HAP-1 (cell line): ENCODE measurements around the gene PCNT.
"Not testable (repeated sequence)": the region's sequence is repeated elsewhere in the genome, so short reads cannot be mapped to it uniquely, and the experiment has no call there.

ENCODE experiments used
- DNase-seq, 2 experiments: peaks; one replicate each; pipeline ENCODE4 v3.0.0-alpha.2; 2016 to 2020; ENCODE audit warnings: low spot score in 2 of 2
- H3K27me3 ChIP-seq: fragments of 250-450 bp; sonication (Bioruptor Pico); 2 replicates; pipeline ENCODE4 v1.5.1; 2020; ENCODE audit warnings: low read depth, mild to moderate bottlenecking, moderate library complexity
- H3K36me3 ChIP-seq: fragments of 250-450 bp; sonication (Bioruptor Pico); replicated peaks from 2 replicates; pipeline ENCODE4 v1.5.1; 2020; ENCODE audit warnings: mild to moderate bottlenecking
- H3K4me1 ChIP-seq: fragments of 250-450 bp; sonication (Bioruptor Pico); 2 replicates; pipeline ENCODE4 v1.5.1; 2020; ENCODE audit warnings: mild to moderate bottlenecking
- H3K4me3 ChIP-seq: fragments of 250-450 bp; sonication (Bioruptor Pico); 2 replicates; pipeline ENCODE4 v1.5.1; 2020; ENCODE audit warnings: mild to moderate bottlenecking, moderate library complexity
- H3K9me3 ChIP-seq: fragments of 250-450 bp; sonication (Bioruptor Pico); 2 replicates; pipeline ENCODE4 v1.5.1; 2020; ENCODE audit warnings: mild to moderate bottlenecking, moderate library complexity
- in situ Hi-C: fragments of 300-500 bp; cut with MboI; formaldehyde crosslinking; loops from 3 replicates; pipeline ENCODE4 v1.14.3; 2020; ENCODE audit warnings: low sequenced_read_pairs, inconsistent platforms, mixed read lengths

The PCNT gene

DNA sequence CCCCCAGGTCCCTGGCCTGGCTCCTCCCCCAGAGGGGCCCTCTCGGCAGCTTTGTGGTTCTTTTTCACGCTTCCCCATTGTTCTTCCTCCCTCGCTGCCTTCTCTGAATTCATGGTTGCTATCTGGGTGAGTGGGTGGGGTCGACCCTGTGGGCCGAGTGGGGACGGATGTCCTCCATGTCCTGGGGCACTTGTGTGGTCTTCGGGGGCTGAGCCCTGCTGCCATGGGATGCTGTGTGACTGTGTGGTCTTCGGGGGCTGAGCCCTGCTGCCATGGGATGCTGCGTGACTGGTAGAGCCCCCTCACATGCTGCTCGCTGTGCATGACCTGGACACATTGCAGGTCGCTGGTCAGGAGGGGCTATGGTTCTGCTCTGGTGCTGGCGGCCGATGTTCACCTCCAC, 113.1 kb downstream of the PCNT start:
- Histone ChIP-seq H3K36me3 (peaks cover 63% of the 10 kb centered on the region), H3K9me3 (no peaks in the 10 kb centered on the region), H3K27me3 (no peaks in the 10 kb centered on the region), H3K4me1 (no peaks in the 10 kb centered on the region), H3K4me3 (no peak overlapping the region)
- no peak for DNase-seq
- in situ Hi-C loops, result no loop called here

DNA sequence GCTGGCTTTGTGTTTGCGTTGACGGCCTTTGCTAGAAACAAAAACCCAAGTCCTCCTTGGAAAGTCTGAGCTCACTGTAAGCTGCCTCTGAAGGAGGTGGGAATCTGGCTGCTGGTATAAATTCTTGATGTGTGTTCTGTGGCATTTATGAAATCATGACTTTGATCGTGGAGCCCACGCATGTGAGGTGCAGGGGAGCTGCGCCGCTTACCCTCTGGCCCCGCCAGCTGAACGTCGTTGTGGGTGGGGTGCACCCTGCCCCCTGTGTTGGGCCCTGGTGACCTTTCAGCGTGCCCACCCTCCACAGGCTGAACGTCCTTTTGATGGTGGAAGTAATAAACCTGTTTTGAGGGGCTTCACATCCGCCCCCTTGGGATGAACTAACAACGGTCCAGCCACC, 113.6 kb downstream of the PCNT start:
- no peak for DNase-seq
- H3K4me3 ChIP-seq, result no peak overlapping the region
- H3K9me3 ChIP-seq, result no peaks in the 10 kb centered on the region
- in situ Hi-C loops, result no loop called here
- no peaks in the 10 kb centered on the region for H3K4me1 ChIP-seq
- no peaks in the 10 kb centered on the region for H3K27me3 ChIP-seq
- H3K36me3 ChIP-seq, result peaks cover 60% of the 10 kb centered on the region

GRCh38 chr21:46438241-46438640, 114.3 kb downstream of the PCNT start:
- in situ Hi-C loops, result no loop called here
- no peak overlapping the region for H3K4me3 ChIP-seq
- no peaks in the 10 kb centered on the region for H3K9me3 ChIP-seq
- H3K27me3 ChIP-seq, result no peaks in the 10 kb centered on the region
- DNase-seq, result no peak
- H3K4me1 ChIP-seq, result no peaks in the 10 kb centered on the region
- H3K36me3 ChIP-seq, result peaks cover 61% of the 10 kb centered on the region

DNA sequence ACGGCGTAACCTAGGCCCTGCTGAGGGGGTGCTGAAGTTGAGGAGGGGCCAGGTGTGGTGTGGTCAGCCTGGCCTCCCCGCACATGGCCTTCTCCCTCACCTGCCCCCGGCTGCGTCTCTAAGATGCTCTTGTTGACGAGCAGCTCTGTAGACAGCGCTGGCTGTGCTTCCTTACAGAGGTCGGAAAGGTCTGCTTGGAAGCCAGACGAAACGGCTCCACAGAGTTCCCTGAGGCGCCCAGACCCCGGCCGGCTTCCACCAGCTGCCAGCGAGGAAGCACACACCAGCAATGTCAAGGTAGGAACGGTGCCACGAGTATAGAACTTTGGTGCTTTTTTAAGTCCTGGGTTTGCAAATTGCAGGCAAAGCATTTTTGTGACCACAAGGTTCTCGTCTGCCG, 116.0 kb downstream of the PCNT start:
- no peaks in the 10 kb centered on the region for H3K4me1 ChIP-seq
- H3K36me3 ChIP-seq, result peaks cover 58% of the 10 kb centered on the region
- in situ Hi-C loops, result loop anchor here (10.0 kb wide), 1 partner anchor 65 kb away; no protein-coding TSS in a partner anchor
- no peak for DNase-seq
- no peaks in the 10 kb centered on the region for H3K27me3 ChIP-seq
- H3K9me3 ChIP-seq, result no peaks in the 10 kb centered on the region
- no peak overlapping the region for H3K4me3 ChIP-seq

GRCh38 chr21:46441331-46441730, 117.4 kb downstream of the PCNT start:
- peaks cover 63% of the 10 kb centered on the region for H3K36me3 ChIP-seq
- H3K4me1 ChIP-seq, result no peaks in the 10 kb centered on the region
- in situ Hi-C loops, result loop anchor here (10.0 kb wide), 1 partner anchor 63 kb away; no protein-coding TSS in a partner anchor

DNA sequence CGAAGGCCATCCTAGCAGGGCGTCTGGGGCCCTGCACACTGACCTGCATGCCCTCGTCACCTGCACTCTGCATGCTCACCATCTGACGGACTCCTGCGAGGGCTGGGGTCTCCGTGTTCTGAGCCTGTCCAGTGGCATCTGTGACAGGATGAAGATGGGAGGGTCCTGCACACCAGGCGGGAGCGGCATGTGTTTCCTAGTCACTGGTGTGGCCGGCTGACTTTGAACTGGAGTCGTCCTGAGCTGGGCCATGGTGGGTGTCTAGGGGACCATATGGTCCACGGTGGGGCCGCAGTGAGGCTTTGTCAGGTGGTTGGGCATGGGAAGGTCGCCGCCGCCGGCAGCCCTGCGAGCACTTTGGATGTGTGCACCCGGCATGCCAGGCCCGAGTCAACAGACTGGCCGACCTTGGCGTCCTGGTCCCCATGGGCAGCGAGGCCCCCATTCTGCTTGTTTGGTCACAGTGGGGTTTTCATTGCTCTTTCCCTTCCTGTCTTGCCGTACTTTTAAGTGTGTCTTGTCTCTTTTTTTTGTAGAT, 118.1 kb downstream of the PCNT start:
- no peaks in the 10 kb centered on the region for H3K9me3 ChIP-seq
- H3K27me3 ChIP-seq, result no peaks in the 10 kb centered on the region
- no peak for DNase-seq
- peaks cover 63% of the 10 kb centered on the region for H3K36me3 ChIP-seq
- no peak overlapping the region for H3K4me3 ChIP-seq
- no peaks in the 10 kb centered on the region for H3K4me1 ChIP-seq
- in situ Hi-C loops, result loop anchor here (10.0 kb wide), 1 partner anchor 63 kb away; no protein-coding TSS in a partner anchor

More at GRCh38 chr21:46441331-46441730, 117.4 kb downstream of the PCNT start:
- Histone ChIP-seq H3K27me3 (no peaks in the 10 kb centered on the region), H3K9me3 (no peaks in the 10 kb centered on the region), H3K4me3 (no peak overlapping the region)
- no peak for DNase-seq

GRCh38 chr21:46442938-46443337, 119.0 kb downstream of the PCNT start:
- Histone ChIP-seq H3K9me3 (no peaks in the 10 kb centered on the region), H3K4me1 (no peaks in the 10 kb centered on the region), H3K36me3 (peaks cover 55% of the 10 kb centered on the region), H3K4me3 (no peak overlapping the region), H3K27me3 (no peaks in the 10 kb centered on the region)
- DNase-seq, result no peak
- in situ Hi-C loops, result loop anchor here (10.0 kb wide), 1 partner anchor 62 kb away; no protein-coding TSS in a partner anchor

- peaks cover 2% of the 10 kb centered on the region; the same call in 1 of the 2 replicates for H3K9me3 ChIP-seq
- DNase-seq, result no peak
- in situ Hi-C loops, result loop anchor here (10.0 kb wide), 1 partner anchor 61 kb away; no protein-coding TSS in a partner anchor
- H3K4me3 ChIP-seq, result no peak overlapping the region
- no peaks in the 10 kb centered on the region for H3K27me3 ChIP-seq
- no peaks in the 10 kb centered on the region for H3K4me1 ChIP-seq
- H3K36me3 ChIP-seq, result peaks cover 50% of the 10 kb centered on the region
Measured at GRCh38 chr21:46443910-46444309, 120.0 kb downstream of the PCNT start.

DNA sequence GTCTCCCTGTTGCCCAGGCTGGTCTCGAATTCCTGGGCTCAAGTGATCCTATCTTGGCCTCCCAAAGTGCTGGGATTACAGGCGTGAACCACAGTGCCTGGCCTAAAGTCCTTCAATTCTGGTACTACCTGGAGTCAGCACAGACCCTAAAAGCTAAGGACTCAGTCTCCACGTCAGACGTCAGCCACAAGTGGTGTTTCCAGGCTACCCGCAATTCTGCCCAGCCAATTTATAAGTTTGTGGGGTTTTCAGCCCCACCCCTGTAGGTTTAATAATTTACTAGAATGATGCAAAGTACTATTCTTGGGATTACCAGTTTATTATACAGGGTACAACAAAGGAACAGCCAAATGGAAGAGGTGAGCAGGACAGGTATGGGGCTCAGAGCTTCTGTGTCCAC, 124.2 kb downstream of the PCNT start:
- Histone ChIP-seq H3K4me3 (no peak overlapping the region), H3K27me3 (no peaks in the 10 kb centered on the region), H3K4me1 (no peaks in the 10 kb centered on the region), H3K36me3 (peaks cover 18% of the 10 kb centered on the region), H3K9me3 (peaks cover 7% of the 10 kb centered on the region)
- DNase-seq, result no peak
- in situ Hi-C loops, result loop anchor here (10.0 kb wide), 1 partner anchor 57 kb away; no protein-coding TSS in a partner anchor

- H3K4me1 ChIP-seq, H3K27me3 ChIP-seq, DNase-seq, H3K9me3 ChIP-seq, H3K4me3 ChIP-seq: not testable (repeated sequence)
- peaks cover 16% of the 10 kb centered on the region for H3K36me3 ChIP-seq
- in situ Hi-C loops, result loop anchor here (10.0 kb wide), 1 partner anchor 56 kb away; no protein-coding TSS in a partner anchor
Measured at GRCh38 chr21:46448855-46449254, 124.9 kb downstream of the PCNT start.

DNA sequence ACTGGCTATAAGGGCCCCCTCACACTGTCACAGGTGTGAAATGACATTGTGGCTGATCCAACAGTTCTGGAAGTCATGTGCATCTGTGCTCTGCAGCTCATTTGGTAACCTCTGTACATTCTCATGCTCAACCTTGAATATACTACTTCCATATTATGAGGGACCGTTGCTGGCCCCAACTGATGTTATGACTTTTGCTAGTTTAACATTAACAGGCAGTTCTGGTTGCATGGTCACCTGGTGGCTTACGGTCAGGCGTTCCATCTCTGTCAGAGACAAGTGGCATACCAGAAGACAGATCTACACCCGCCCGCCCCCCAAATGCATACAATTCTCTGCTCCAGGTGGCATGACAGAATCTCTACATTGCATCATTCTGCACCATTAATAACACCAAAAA, 128.8 kb downstream of the PCNT start:
- Histone ChIP-seq H3K36me3 (peaks cover 12% of the 10 kb centered on the region), H3K27me3 (no peaks in the 10 kb centered on the region), H3K4me1 (peaks cover 16% of the 10 kb centered on the region), H3K4me3 (no peak overlapping the region), H3K9me3 (peaks cover 7% of the 10 kb centered on the region)
- no peak for DNase-seq
- in situ Hi-C loops, result no loop called here

DNA sequence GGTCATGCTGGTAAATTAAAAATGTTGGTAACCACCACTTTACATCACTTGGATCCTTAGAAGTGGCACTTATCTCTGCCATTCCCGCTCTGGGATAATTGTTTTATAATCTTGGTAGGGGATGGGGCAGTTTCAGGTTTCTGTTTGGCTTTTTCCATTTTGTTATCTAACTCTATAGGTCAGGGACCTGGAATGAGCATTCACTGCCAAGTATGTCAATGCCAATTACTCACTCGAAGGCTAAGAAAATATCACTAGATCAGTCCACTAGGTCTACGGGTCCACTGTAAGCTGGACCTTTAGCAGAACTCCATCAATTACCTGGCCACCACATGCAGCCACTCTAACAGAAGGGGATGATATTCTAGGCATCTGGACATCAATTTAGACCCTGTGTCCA, 130.2 kb downstream of the PCNT start:
- in situ Hi-C loops, result no loop called here
- no peaks in the 10 kb centered on the region for H3K27me3 ChIP-seq
- H3K4me3 ChIP-seq, result no peak overlapping the region
- H3K9me3 ChIP-seq, result peaks cover 3% of the 10 kb centered on the region; the same call in 1 of the 2 replicates
- H3K4me1 ChIP-seq, result peaks cover 16% of the 10 kb centered on the region
- peaks cover 12% of the 10 kb centered on the region for H3K36me3 ChIP-seq
- no peak for DNase-seq

GRCh38 chr21:46454634-46455390, 130.9 kb downstream of the PCNT start:
- Histone ChIP-seq H3K9me3 (peaks cover under 1% of the 10 kb centered on the region; the same call in 1 of the 2 replicates), H3K4me1 (peaks cover 16% of the 10 kb centered on the region), H3K4me3 (no peak overlapping the region), H3K27me3 (no peaks in the 10 kb centered on the region), H3K36me3 (peaks cover 12% of the 10 kb centered on the region)
- DNase-seq, result no peak
- in situ Hi-C loops, result no loop called here
